Measurements from ENCODE around the gene CLEC9A.

GRCh38 chr12:10075451-10075850 is 45.0 kb downstream of the CLEC9A start:
- TF ChIP-seq EP300 (IDR thresholded peaks at IDR 0.05) (no peak), POLR2A (IDR thresholded peaks at IDR 0.05) (no peak), CTCF (IDR thresholded peaks at IDR 0.05) (no peak)
